SK-N-MC (cell line): Measurements from ENCODE around the gene SLC25A44.
A peak's percentile ranks its signal among the peaks of the same experiment; 100 is the strongest.

Source experiments
- DNase-seq: peaks from one replicate; pipeline ENCODE4 v3.0.0-alpha.2; 2011; ENCODE audit warnings: low read depth, low spot score
- H3K27ac ChIP-seq: fragments of 200-600 bp; sonication (generic); 2 replicates; pipeline ENCODE4 v1.5.1; 2016; ENCODE audit warnings: mixed run types
- H3K36me3 ChIP-seq: fragments of 200-600 bp; sonication (generic); 2 replicates; pipeline ENCODE4 v1.6.1; 2017; ENCODE audit warnings: antibody characterized with exemption, low read length, mixed read lengths; ENCODE audit not compliant: insufficient read depth
- H3K4me3 ChIP-seq: fragments of 200-600 bp; sonication (generic); 2 replicates; pipeline ENCODE4 v1.5.1; 2016
- H3K9ac ChIP-seq: fragments of 200-600 bp; sonication (generic); 2 replicates; pipeline ENCODE4 v1.8.0; 2017; ENCODE audit warnings: mixed run types, mixed read lengths; ENCODE audit not compliant: insufficient read length
- H3K9me3 ChIP-seq: fragments of 200-600 bp; sonication (generic); 2 replicates; pipeline ENCODE4 v1.6.1; 2017; ENCODE audit warnings: low read depth, mild to moderate bottlenecking, antibody characterized with exemption, low read length, moderate library complexity, mixed read lengths
- EZH2 ChIP-seq: fragments of 200-600 bp; sonication (generic); IDR thresholded peaks from one replicate; pipeline ENCODE4 v1.6.1; 2017; ENCODE audit warnings: antibody characterized with exemption
- FOXP2 ChIP-seq: optimal IDR thresholded peaks from 2 replicates; pipeline ENCODE3; 2011; ENCODE audit warnings: mild to moderate bottlenecking, moderate library complexity; ENCODE audit not compliant: insufficient read depth; ENCODE audit errors: extremely low read length, control extremely low read depth
- POLR2AphosphoS5 ChIP-seq: IDR thresholded peaks from 2 replicates; pipeline ENCODE4 v1.6.1; 2012; ENCODE audit warnings: mild to moderate bottlenecking, low read depth, low read length, borderline replicate concordance

Gene SLC25A44

DNA sequence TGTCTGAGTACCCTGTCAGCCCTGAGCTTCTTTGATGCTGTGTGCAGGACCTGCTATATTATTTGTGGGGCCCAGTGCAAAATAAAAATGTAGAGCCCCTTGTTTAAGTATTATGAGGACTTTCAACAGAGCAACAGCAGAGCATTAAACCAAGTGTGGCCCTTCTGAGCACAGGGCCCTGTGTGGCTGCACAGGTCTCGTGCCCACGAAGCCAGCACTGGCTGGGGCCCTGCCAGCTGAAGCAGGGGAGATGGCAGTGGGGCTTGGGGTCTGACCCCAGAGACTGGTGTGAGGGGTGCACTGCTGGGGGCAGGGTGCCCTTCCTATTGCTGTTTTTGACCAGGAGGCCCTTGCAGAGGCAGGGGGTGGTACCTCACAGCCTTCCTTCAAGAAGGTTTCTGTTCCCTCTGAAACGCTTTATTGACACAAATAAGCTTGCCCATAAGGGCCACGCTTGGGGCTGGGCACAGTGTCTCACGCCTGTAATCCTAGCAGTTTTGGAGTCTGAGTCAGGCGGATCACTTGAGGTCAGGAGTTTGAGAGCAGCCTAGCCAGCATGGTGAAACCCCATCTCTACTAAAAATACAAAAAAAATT, 42.7 kb upstream of the SLC25A44 start:
- TF ChIP-seq EZH2 (no peak), FOXP2 (no peak), POLR2AphosphoS5 (no peak)
- no peak overlapping the region for H3K9ac ChIP-seq
- no peak overlapping the region for H3K27ac ChIP-seq
- H3K4me3 ChIP-seq = no peak overlapping the region
- H3K36me3 ChIP-seq = no peaks in the 10 kb centered on the region
- no peak for DNase-seq
- no peaks in the 10 kb centered on the region for H3K9me3 ChIP-seq

DNA sequence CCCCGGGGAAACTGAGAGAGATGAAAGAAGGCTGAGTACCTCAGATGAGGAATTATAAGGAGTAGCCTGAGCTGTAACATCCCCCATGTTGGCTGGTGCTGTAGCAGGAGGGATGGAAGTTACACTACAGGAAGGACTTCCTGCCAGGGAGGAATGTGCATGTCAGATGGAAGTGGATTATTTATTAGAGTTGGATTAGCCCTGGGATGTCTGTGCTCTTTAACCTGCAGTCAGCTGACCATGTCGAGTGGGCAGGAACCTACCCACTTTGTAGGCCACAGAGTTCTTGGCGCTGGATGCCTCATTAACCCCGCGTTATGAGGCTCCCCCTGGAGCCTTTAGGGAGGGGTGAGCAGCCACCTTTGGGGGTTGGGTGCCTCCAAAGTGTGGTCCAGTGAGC, 41.3 kb upstream of the SLC25A44 start:
- Histone ChIP-seq H3K9me3 (no peaks in the 10 kb centered on the region), H3K36me3 (no peaks in the 10 kb centered on the region), H3K9ac (no peak overlapping the region), H3K4me3 (no peak overlapping the region), H3K27ac (no peak overlapping the region)
- TF ChIP-seq EZH2 = no peak
- TF ChIP-seq FOXP2 = no peak
- no peak for TF ChIP-seq POLR2AphosphoS5
- no peak for DNase-seq

DNA sequence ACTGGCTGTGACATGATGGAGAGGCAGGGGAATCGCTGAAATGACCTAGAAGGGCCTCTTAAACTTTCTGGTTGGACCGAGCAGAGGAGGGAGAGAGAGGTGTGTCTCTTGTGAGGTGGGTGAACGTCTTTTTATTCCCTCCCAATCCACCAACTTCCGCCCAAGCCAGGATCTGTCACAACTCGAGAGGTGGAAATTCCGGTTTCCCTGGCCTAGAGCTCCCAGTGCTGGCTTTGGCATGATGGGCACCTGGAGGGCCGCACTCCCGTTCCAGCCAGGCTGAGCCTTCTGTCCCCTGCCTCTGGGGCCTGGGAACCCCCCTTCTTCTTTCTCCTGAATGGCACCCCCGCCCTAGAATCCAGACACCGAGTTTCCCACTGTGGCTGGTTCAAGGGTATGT, 40.5 kb upstream of the SLC25A44 start, which contains the start of gene SEMA4A:
SEMA4A (plus strand) TSS at position 224 of the 400 bp plus-strand sequence. CDS start 994 bp downstream, outside the sequence.
- H3K9ac ChIP-seq = no peak within 1 kb of the TSS
- TF ChIP-seq POLR2AphosphoS5 (no peak), FOXP2 (no peak), EZH2 (no peak)
- H3K4me3 ChIP-seq = no peak within 1 kb of the TSS
- no peak within 1 kb of the TSS for H3K27ac ChIP-seq
- no peaks in the 10 kb centered on the region for H3K9me3 ChIP-seq
- DNase-seq = no peak
- H3K36me3 ChIP-seq = no peaks in the 10 kb centered on the region

DNA sequence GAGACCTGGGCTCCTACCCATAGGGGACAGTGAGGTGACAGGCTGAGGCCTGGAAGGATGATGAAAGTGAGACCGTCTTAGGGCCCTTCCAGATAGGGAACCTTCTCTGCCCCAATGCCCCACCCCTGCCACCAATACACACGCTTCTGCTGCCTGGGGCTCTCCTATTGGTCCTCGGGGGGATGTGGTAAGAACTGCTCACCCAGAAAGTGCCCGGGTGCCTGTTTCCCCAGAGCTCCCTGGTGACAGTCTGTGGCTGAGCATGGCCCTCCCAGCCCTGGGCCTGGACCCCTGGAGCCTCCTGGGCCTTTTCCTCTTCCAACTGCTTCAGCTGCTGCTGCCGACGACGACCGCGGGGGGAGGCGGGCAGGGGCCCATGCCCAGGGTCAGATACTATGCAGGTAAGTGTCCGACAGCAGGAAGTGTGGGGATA, 39.6 kb upstream of the SLC25A44 start:
- H3K27ac ChIP-seq = no peak overlapping the region
- no peak overlapping the region for H3K4me3 ChIP-seq
- H3K9me3 ChIP-seq = no peaks in the 10 kb centered on the region
- H3K9ac ChIP-seq = no peak overlapping the region
- no peak for TF ChIP-seq EZH2
- no peaks in the 10 kb centered on the region for H3K36me3 ChIP-seq
- no peak for DNase-seq

- TF ChIP-seq EZH2 (no peak), POLR2AphosphoS5 (no peak), FOXP2 (no peak)
- no peak for DNase-seq
- Histone ChIP-seq H3K36me3 (no peaks in the 10 kb centered on the region), H3K9ac (no peak overlapping the region), H3K27ac (no peak overlapping the region), H3K4me3 (no peak overlapping the region), H3K9me3 (no peaks in the 10 kb centered on the region)
These were observed 38.0 kb upstream of the SLC25A44 start for GRCh38 chr1:156155756-156156510.

- Histone ChIP-seq H3K9ac (no peak overlapping the region), H3K9me3 (no peaks in the 10 kb centered on the region), H3K27ac (no peak overlapping the region), H3K36me3 (no peaks in the 10 kb centered on the region), H3K4me3 (no peak overlapping the region)
- TF ChIP-seq POLR2AphosphoS5 = no peak
- TF ChIP-seq EZH2 = no peak
- TF ChIP-seq FOXP2 = no peak
- no peak for DNase-seq
These were observed 36.4 kb upstream of the SLC25A44 start for GRCh38 chr1:156157506-156157905.

- no peak overlapping the region for H3K27ac ChIP-seq
- H3K36me3 ChIP-seq = no peaks in the 10 kb centered on the region
- no peak for TF ChIP-seq POLR2AphosphoS5
- TF ChIP-seq EZH2 = no peak
- TF ChIP-seq FOXP2 = no peak
- no peaks in the 10 kb centered on the region for H3K9me3 ChIP-seq
- H3K4me3 ChIP-seq = no peak overlapping the region
- no peak for DNase-seq
- H3K9ac ChIP-seq = no peak overlapping the region
These were observed 35.9 kb upstream of the SLC25A44 start for GRCh38 chr1:156157966-156158365.

GRCh38 chr1:156160000-156160742, 33.7 kb upstream of the SLC25A44 start:
- H3K4me3 ChIP-seq = peak overlapping the region; percentile 65
- H3K27ac ChIP-seq = no peak overlapping the region
- H3K9me3 ChIP-seq = no peaks in the 10 kb centered on the region
- H3K9ac ChIP-seq = no peak overlapping the region
- no peak for DNase-seq
- H3K36me3 ChIP-seq = no peaks in the 10 kb centered on the region
- no peak for TF ChIP-seq FOXP2
- TF ChIP-seq POLR2AphosphoS5 = no peak
- no peak for TF ChIP-seq EZH2
